HepG2 (cell line): ENCODE data around the gene KNG1. TPM values are rescaled to one million over a fixed set of nuclear protein-coding genes. Genes with fewer than 3 reads are reported as not detected.
A peak's percentile ranks its signal among the peaks of the same experiment; 100 is the strongest.

Experiments used
- DMAP1 ChIP-seq: IDR thresholded peaks from 2 replicates; pipeline ENCODE4 v1.6.1; 2016
- EHMT2 ChIP-seq: fragments of 200-600 bp; sonication (generic); IDR thresholded peaks from 2 replicates; pipeline ENCODE4 v1.7.0; 2017; ENCODE audit warnings: antibody characterized with exemption, low read depth, low read length, borderline replicate concordance
- MXD4 ChIP-seq: IDR thresholded peaks from 2 replicates; pipeline ENCODE4 v1.6.1; 2016; ENCODE audit warnings: mild to moderate bottlenecking, missing biosample characterization, missing genetic modification reagents
- NR0B2 ChIP-seq: sonication (generic); formaldehyde crosslinking; IDR thresholded peaks from 2 replicates; pipeline ENCODE4 v1.4.0; 2020; ENCODE audit warnings: mild to moderate bottlenecking, missing genetic modification reagents
- PHF20 ChIP-seq: sonication (generic); formaldehyde crosslinking; IDR thresholded peaks from 2 replicates; pipeline ENCODE4 v1.5.0; 2020; ENCODE audit warnings: mild to moderate bottlenecking, missing genetic modification reagents
- PHF8 ChIP-seq: sonication (generic); formaldehyde crosslinking; IDR thresholded peaks from 2 replicates; pipeline ENCODE4 v1.5.0; 2020; ENCODE audit warnings: missing genetic modification reagents
- RERE ChIP-seq: IDR thresholded peaks from 2 replicates; pipeline ENCODE4 v1.6.1; 2016; ENCODE audit warnings: low read depth, missing genetic modification reagents, missing compliant biosample characterization
- SALL2 ChIP-seq: sonication (generic); formaldehyde crosslinking; IDR thresholded peaks from 2 replicates; pipeline ENCODE4 v1.8.1; 2023; ENCODE audit warnings: mild to moderate bottlenecking, missing genetic modification reagents, inconsistent platforms
- ZNF333 ChIP-seq: sonication (generic); formaldehyde crosslinking; IDR thresholded peaks from 2 replicates; pipeline ENCODE4 v1.4.0; 2020; ENCODE audit warnings: mild to moderate bottlenecking, missing genetic modification reagents, borderline replicate concordance
- ZNF569 ChIP-seq: sonication (generic); formaldehyde crosslinking; IDR thresholded peaks from 2 replicates; pipeline ENCODE4 v1.5.0; 2020; ENCODE audit warnings: mild to moderate bottlenecking, missing genetic modification reagents, moderate library complexity, borderline replicate concordance
- ZNF709 ChIP-seq: sonication (generic); formaldehyde crosslinking; IDR thresholded peaks from 2 replicates; pipeline ENCODE4 v1.5.0; 2020; ENCODE audit warnings: mild to moderate bottlenecking, missing genetic modification reagents
- ZNF878 ChIP-seq: sonication (generic); formaldehyde crosslinking; IDR thresholded peaks from 2 replicates; pipeline ENCODE4 v1.8.1; 2023; ENCODE audit warnings: mild to moderate bottlenecking, missing genetic modification reagents, moderate library complexity
- ZSCAN22 ChIP-seq: sonication (generic); formaldehyde crosslinking; IDR thresholded peaks from 2 replicates; pipeline ENCODE4 v1.4.0; 2020; ENCODE audit warnings: mild to moderate bottlenecking, missing genetic modification reagents
- polyA plus RNA-seq, 8 experiments: library from polyadenylated mRNA; depleted of rRNA in 3 of 8; stranded (reverse) in 7 of 8; unstranded in 1 of 8; fragments of >200 nt; fragmentation: Illumina TruSeq in 4 of 8; extraction: Trizol in 4 of 8; gene quantifications; 2 replicates each; pipeline versions ENCODE4 v1.2.1 to v1.2.3, GENCODE V29; 2011 to 2016; ENCODE audit warnings: low read depth in 4 of 8, missing spikeins in 1 of 8, mixed read lengths in 1 of 8; ENCODE audit not compliant: insufficient read depth in 1 of 8
- total RNA-seq, 5 experiments: library from RNA; depleted of rRNA; stranded (reverse); fragments of >200 nt; fragmentation: Illumina TruSeq; extraction: Trizol; gene quantifications; 2 replicates each; pipeline ENCODE4 v1.2.3, GENCODE V29; 2016; ENCODE audit warnings: low read depth in 1 of 5
- TF ChIP-seq, protein P1 (sequence below): sonication (generic); formaldehyde crosslinking; IDR thresholded peaks from 2 replicates; pipeline ENCODE4 v1.4.0; 2020; ENCODE audit warnings: missing genetic modification reagents
- TF ChIP-seq, protein P2 (sequence below): sonication (generic); formaldehyde crosslinking; IDR thresholded peaks from 2 replicates; pipeline ENCODE4 v1.5.1; 2020; ENCODE audit warnings: mild to moderate bottlenecking, missing genetic modification reagents, borderline replicate concordance
- TF ChIP-seq, protein P3 (sequence below): sonication (generic); formaldehyde crosslinking; conservative IDR thresholded peaks from 2 replicates; pipeline ENCODE4 v1.4.0; 2020; ENCODE audit warnings: missing genetic modification reagents

The KNG1 gene
- total and polyA plus RNA-seq, 2 of the 13 experiments (the other 11 are each of a cell fraction or from before 2014, with no cell fraction given) = 6.5 to 7.0 TPM

DNA sequence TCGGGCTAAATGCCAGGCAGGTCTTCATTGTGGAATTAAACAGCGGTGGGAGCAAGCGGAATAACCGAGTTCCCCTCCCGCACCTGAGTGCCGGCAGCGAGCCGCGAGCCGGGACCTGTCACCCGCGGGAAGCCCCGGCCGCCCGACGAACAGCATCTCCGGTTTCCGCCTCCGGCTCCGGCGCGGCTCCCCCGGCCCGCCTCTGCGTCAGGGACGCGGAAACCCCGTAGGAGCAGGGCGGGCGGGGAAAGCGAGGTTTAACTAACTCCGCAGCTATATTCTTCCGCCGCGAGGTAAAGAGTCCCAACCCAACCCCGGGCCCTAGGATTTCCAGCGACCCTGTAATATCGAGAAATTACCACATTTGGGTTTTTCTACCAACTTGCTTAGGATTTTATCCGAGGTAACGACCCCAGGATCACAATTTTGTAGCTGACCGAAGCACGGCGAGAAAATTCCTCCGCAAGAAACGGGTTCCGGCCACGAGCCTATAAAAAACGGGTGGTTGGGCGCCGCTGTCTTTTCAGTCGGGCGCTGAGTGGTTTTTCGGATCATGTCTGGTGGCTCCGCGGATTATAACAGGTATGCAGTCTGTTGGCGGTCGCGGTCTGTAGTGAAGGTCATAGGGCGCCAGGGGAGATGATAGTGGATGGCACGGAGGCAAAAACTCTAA is 66.0 kb downstream of the KNG1 start, which contains the start of gene EIF4A2 (continued):
- TF ChIP-seq, protein P1, sequence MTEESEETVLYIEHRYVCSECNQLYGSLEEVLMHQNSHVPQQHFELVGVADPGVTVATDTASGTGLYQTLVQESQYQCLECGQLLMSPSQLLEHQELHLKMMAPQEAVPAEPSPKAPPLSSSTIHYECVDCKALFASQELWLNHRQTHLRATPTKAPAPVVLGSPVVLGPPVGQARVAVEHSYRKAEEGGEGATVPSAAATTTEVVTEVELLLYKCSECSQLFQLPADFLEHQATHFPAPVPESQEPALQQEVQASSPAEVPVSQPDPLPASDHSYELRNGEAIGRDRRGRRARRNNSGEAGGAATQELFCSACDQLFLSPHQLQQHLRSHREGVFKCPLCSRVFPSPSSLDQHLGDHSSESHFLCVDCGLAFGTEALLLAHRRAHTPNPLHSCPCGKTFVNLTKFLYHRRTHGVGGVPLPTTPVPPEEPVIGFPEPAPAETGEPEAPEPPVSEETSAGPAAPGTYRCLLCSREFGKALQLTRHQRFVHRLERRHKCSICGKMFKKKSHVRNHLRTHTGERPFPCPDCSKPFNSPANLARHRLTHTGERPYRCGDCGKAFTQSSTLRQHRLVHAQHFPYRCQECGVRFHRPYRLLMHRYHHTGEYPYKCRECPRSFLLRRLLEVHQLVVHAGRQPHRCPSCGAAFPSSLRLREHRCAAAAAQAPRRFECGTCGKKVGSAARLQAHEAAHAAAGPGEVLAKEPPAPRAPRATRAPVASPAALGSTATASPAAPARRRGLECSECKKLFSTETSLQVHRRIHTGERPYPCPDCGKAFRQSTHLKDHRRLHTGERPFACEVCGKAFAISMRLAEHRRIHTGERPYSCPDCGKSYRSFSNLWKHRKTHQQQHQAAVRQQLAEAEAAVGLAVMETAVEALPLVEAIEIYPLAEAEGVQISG (CRISPR knock-in tag) = peak; percentile 76
- TF ChIP-seq MXD4 (CRISPR knock-in tag) (0 out of 2 replicates have a peak, but pooled peaks have one; percentile 68), ZNF333 (CRISPR knock-in tag) (0 out of 2 replicates have a peak, but pooled peaks have one; percentile 62), ZSCAN22 (CRISPR knock-in tag) (no peak), PHF20 (peak; percentile 52; the same call in 1 of the 2 replicates), NR0B2 (CRISPR knock-in tag) (no peak), EHMT2 (no peak), ZNF709 (CRISPR knock-in tag) (peak; percentile 66; the same call in 1 of the 2 replicates), RERE (no peak), DMAP1 (peak; percentile 84), ZNF878 (CRISPR knock-in tag) (peak; percentile 77), PHF8 (CRISPR knock-in tag) (peak; percentile 73), SALL2 (CRISPR knock-in tag) (0 out of 2 replicates have a peak, but pooled peaks have one; percentile 50), ZNF569 (no peak; the same call in 1 of the 2 replicates)
- TF ChIP-seq, protein P2, sequence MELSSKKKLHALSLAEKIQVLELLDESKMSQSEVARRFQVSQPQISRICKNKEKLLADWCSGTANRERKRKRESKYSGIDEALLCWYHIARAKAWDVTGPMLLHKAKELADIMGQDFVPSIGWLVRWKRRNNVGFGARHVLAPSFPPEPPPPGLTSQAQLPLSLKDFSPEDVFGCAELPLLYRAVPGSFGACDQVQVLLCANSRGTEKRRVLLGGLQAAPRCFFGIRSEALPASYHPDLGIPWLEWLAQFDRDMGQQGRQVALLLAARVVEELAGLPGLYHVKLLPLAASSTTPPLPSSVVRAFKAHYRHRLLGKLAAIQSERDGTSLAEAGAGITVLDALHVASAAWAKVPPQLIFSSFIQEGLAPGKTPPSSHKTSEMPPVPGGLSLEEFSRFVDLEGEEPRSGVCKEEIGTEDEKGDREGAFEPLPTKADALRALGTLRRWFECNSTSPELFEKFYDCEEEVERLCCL (CRISPR knock-in tag) = 0 out of 2 replicates have a peak, but pooled peaks have one; percentile 51
- TF ChIP-seq, protein P3, sequence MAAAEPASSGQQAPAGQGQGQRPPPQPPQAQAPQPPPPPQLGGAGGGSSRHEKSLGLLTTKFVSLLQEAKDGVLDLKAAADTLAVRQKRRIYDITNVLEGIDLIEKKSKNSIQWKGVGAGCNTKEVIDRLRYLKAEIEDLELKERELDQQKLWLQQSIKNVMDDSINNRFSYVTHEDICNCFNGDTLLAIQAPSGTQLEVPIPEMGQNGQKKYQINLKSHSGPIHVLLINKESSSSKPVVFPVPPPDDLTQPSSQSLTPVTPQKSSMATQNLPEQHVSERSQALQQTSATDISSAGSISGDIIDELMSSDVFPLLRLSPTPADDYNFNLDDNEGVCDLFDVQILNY (CRISPR knock-in tag) = no peak; the same call in 1 of the 2 replicates
